Smooth muscle cell of trachea (primary cell): ENCODE results near the gene ZNF700. TPM values are rescaled to one million over a fixed set of nuclear protein-coding genes. Genes with fewer than 3 reads are reported as not detected.

ENCODE experiments used
- total RNA-seq: library from RNA; depleted of rRNA; stranded (reverse); fragments of >200 nt; gene quantifications from 2 replicates; pipeline ENCODE4 v1.2.1, GENCODE V29; 2014

Gene ZNF700
- total RNA-seq, result 7.3 and 15.6 TPM in 2 replicates

GRCh38 chr19:11924886-11925650 is at the start of gene ZNF700:
TSS of gene ZNF700 (plus strand) at chr19:11925107. CDS start at chr19:11925211, 104 bp downstream.

GRCh38 chr19:11887611-11888531 is 37.0 kb upstream of the ZNF700 start, which contains the start of gene ZNF69:
TSS of gene ZNF69 (plus strand) at chr19:11887782. CDS start at chr19:11887924, 142 bp downstream.

GRCh38 chr19:11964858-11965645 is 40.1 kb downstream of the ZNF700 start, which contains the start of gene ZNF763:
TSS of gene ZNF763 (plus strand) at chr19:11965040. CDS start at chr19:11965209, 169 bp downstream.

Other genes with a start within 250 kb of the ZNF700 start
- gene ZNF823, start 186.2 kb upstream of the ZNF700 start, total RNA-seq, result 4.3 and 5.4 TPM in 2 replicates
- gene ZNF441, start 158.1 kb upstream of the ZNF700 start, total RNA-seq, result 12.2 and 15.9 TPM in 2 replicates
- gene ZNF491, start 126.6 kb upstream of the ZNF700 start, total RNA-seq, result 3.8 and 4.6 TPM in 2 replicates
- 10.4 and 14.5 TPM in 2 replicates for gene ZNF440, start 110.8 kb upstream of the ZNF700 start, total RNA-seq
- 6.9 and 7.4 TPM in 2 replicates for gene ZNF439, start 76.4 kb upstream of the ZNF700 start, total RNA-seq
- gene ZNF69, start 37.3 kb upstream of the ZNF700 start, total RNA-seq, result 4.0 and 4.1 TPM in 2 replicates
- 2.2 and 2.8 TPM in 2 replicates for gene ZNF763, start 39.9 kb downstream of the ZNF700 start, total RNA-seq
- gene ZNF433, start 110.6 kb downstream of the ZNF700 start, total RNA-seq, result 6.0 and 6.1 TPM in 2 replicates
- 0.29 TPM in 1 of 2 replicates, not detected in the other for gene ZNF878, start 127.9 kb downstream of the ZNF700 start, total RNA-seq
- 11.6 and 12.1 TPM in 2 replicates for gene ZNF844, start 139.6 kb downstream of the ZNF700 start, total RNA-seq
- 6.5 and 10.2 TPM in 2 replicates for gene ZNF20, start 215.2 kb downstream of the ZNF700 start, total RNA-seq
- 7.9 and 14.5 TPM in 2 replicates for gene ZNF625, start 231.6 kb downstream of the ZNF700 start, total RNA-seq
- gene ZNF136, start 238.0 kb downstream of the ZNF700 start, total RNA-seq, result 6.4 and 6.8 TPM in 2 replicates